Umbilical cord (tissue), 2 donors: ENCODE results near the gene SLC33A1. TPM values are rescaled to one million over a fixed set of nuclear protein-coding genes. Genes with fewer than 3 reads are reported as not detected.
"Not testable (repeated sequence)": the region's sequence is repeated elsewhere in the genome, so short reads cannot be mapped to it uniquely, and the experiment has no call there.

ENCODE experiments used
- DNase-seq: peaks from one replicate; pipeline ENCODE4 v3.0.0-alpha.2; 2015; ENCODE audit warnings: low spot score
- total RNA-seq: library from RNA; depleted of rRNA; stranded (reverse); fragments of >200 nt; gene quantifications from one replicate; pipeline ENCODE4 v1.2.3, GENCODE V29; 2014; ENCODE audit warnings: low replicate concordance; ENCODE audit not compliant: insufficient read depth

The SLC33A1 gene
- total RNA-seq, 1 donor from 2014 or later: 20.9 TPM

- peak; percentile 23 for DNase-seq
Measured at GRCh38 chr3:155862290-155862982, 8.2 kb upstream of the SLC33A1 start.

- no peak for DNase-seq
Measured at GRCh38 chr3:155861476-155862183, 7.4 kb upstream of the SLC33A1 start.

DNA sequence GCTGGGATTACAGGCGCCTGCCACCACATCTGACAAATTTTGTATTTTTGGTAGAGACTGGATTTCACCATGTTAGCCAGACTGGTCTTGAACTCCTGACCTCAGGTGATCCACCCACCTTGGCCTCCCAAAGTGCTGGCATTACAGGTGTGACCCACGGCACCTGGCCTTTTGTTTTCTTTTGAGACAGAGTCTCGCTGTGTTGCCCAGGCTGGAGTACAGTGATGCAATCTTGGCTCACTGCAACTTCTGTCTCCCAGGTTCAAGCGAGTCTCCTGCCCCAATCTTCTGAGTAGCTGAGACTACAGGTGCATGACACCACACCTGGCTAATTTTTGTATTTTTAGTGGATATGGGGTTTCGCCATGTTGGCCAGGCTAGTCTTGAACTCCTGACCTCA is 6.2 kb upstream of the SLC33A1 start:
- not testable (repeated sequence) for DNase-seq

DNA sequence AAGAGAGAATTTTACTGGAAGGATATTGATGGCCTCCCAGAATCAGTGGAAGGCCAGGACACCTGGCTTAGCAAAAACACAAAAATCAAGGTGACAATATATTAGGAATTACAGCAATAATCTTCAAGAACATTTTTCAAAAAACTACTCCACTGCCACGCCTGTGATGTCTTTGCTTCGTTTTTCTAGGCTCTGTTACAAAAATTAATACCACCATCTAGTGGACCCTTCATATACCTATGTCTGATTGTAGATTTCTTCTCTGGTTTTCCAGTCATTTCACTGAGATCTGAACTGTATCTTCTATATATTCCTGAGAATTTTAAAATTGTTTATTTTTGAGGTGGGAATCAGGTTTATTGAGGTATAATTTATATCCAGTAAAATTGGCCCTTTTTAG is 5.6 kb upstream of the SLC33A1 start:
- DNase-seq: peak; percentile 43

- DNase-seq: peak; percentile 12
Measured at GRCh38 chr3:155853214-155854140, 750 bp downstream of the SLC33A1 start.

DNA sequence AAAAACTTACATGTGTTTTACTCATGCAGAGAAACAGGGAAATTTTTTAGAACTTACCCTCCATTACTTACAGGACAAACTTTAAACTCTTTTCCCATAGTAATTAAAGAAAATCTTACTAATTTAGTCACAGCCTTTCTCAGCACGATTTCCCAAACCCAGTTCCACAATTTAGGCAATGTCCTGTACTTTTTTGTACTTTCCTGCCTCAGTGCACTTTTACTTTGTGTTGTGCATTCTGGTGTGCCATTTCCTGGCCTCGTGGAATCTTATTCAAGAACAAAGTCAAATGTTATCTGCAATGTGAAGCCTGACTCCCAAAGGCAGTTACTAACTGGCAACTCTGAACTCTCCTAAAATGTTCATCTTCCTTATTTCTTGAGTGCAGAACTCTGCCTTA is 1.9 kb downstream of the SLC33A1 start:
- DNase-seq: no peak

- not testable (repeated sequence) for DNase-seq
Measured at GRCh38 chr3:155849404-155849803, 4.8 kb downstream of the SLC33A1 start.

GRCh38 chr3:155847993-155848392 is 6.2 kb downstream of the SLC33A1 start:
- no peak for DNase-seq

DNA sequence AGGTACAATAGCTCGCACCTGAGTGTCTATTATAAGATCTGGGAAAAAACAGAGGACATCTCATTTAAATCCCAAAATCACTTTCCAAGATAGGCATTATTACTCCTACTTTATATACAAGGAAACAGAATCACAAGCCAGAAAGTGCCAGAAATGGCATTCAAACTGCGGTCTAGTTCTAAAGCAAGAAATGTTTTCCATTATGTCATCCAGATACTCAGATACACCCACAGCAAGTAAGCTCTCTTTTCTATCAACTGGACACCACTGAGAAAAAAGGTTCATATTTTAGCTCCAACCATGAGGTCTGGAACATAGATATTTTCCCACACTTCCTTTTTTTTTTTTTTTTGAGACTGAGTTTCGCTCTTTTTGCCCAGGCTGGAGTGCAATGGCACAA is 8.1 kb downstream of the SLC33A1 start:
- no peak for DNase-seq

- DNase-seq: no peak
Measured at GRCh38 chr3:155843569-155843968, 10.7 kb downstream of the SLC33A1 start.

DNA sequence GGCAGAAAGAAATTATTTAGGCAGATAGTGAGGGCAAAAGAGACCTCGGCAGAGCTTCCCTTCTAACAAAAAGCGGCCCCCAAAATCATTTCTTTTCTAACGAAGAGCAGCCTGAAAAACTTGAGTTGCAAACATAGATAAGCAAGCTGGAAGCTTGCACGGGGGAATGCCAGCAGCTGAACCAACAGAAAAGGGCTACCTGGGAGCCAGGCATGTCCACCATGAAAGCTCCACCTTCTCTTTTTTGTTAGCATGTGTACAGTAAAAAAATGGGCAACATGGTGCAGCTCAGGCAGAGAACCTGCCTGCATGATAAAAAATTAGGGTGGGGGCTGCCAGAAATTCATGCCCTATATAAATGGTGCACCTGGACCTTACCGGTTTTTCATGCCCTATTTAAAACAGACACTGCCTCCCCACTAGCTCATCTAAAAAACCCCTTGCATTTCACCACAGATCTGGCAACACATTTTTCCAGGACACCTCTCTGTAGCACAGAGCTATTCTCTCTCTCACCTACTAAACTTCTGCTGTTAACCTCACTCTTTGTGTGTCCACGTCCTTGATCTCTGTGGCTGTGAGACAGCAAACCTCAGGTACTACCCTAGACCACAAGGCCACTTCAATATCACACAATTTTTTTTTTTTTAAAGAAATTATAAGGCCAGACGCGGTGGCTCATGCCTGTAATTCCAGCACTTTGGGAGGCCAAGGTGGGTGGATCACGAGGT is 18.7 kb downstream of the SLC33A1 start:
- DNase-seq: no peak

GRCh38 chr3:155828490-155829098 is 25.6 kb downstream of the SLC33A1 start:
- not testable (repeated sequence) for DNase-seq

DNA sequence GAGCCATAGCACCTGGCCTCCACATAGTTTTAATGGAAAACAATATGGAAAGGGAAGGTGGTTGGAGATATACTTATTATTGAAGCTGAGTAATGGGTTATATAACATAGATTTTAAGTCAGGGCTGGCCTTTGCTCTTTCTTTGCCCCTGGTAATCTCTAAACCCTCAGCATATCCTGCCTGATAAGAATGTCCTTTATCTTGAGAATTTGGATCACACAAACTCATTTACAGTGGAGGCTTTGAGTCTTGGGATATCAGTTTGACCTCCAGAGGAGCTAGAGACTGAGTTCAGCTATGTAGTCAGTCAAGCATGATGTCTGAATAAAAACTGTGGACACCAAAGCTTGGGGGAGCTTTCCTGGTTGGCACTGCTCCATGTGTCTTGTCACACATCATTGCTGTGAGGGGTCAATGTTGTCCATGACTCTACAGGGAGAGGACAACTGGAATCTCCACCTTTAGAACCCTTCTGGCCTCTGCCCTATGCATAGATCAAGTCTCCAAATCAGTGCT is 39.1 kb downstream of the SLC33A1 start:
- no peak for DNase-seq

GRCh38 chr3:155813224-155813623 is 41.0 kb downstream of the SLC33A1 start:
- DNase-seq: not testable (repeated sequence)

GRCh38 chr3:155809181-155809580 is 45.0 kb downstream of the SLC33A1 start:
- no peak for DNase-seq

- no peak for DNase-seq
Measured at GRCh38 chr3:155807823-155808222, 46.4 kb downstream of the SLC33A1 start.

- DNase-seq: peak; percentile 69
Measured at GRCh38 chr3:155805802-155806618, 48.2 kb downstream of the SLC33A1 start, which contains the start of gene C3orf33. TSS of gene C3orf33 (minus strand) at chr3:155806278. CDS start at chr3:155806252, 26 bp downstream.

DNA sequence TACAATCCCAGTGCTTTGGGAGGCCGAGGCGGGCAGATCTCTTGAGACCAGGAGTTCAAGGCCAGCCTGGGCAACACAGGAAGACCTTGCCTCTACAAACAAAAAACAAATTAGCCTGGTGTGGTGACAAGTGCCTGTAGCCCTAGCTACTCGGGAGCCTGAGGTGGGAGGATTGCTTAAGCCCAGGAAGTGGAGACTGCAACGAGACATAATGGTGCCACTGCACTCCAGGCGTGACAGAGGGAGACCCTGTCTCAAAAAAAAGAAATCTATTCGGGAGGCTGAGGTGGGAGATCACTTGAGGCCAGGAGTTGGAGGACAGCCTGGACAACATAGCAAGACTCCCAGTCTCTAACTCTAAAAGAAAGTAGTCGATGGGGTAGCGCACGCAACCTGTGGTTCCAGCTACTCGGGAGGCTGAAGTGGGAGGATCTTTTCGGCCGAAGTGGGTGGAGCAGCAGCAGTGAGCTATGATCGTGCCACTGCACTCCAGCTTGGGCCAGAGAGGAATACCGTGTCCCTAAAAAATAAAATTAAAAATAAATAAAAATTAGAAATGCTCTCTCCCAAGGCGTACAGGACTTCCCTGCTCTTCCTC is 48.9 kb downstream of the SLC33A1 start:
- no peak for DNase-seq

- DNase-seq: no peak
Measured at GRCh38 chr3:155804323-155804722, 49.9 kb downstream of the SLC33A1 start.
